ENCODE measurements around the gene UPK3A.

The UPK3A gene

GRCh38 chr22:45268167-45268957 lies 16.4 kb upstream of the UPK3A start:
- peak overlapping the region; percentile 45 for H3K4me3 ChIP-seq (ENCODE audit: low read depth, low read length)
- TF ChIP-seq CTCF (IDR thresholded peaks at IDR 0.05; ENCODE audit: low read depth, low read length) = no peak
- TF ChIP-seq POLR2A (IDR thresholded peaks at IDR 0.05; ENCODE audit: extremely low read depth, insufficient read length) = no peak
- TF ChIP-seq MAX (IDR thresholded peaks at IDR 0.05; ENCODE audit: low read depth, low read length) = no peak
- no peak for TF ChIP-seq MYC (IDR thresholded peaks at IDR 0.05; ENCODE audit: low read depth, low read length)
- DNase-seq (ENCODE audit: low read depth) = peak; percentile 34

- H3K4me3 ChIP-seq (ENCODE audit: low read depth, low read length) = peak overlapping the region; percentile 45
- peak; percentile 80 for DNase-seq (ENCODE audit: low read depth)
- TF ChIP-seq MAX (IDR thresholded peaks at IDR 0.05; ENCODE audit: low read depth, low read length) = no peak
- TF ChIP-seq POLR2A (IDR thresholded peaks at IDR 0.05; ENCODE audit: extremely low read depth, insufficient read length) = no peak
- TF ChIP-seq MYC (IDR thresholded peaks at IDR 0.05; ENCODE audit: low read depth, low read length) = no peak
- TF ChIP-seq CTCF (IDR thresholded peaks at IDR 0.05; ENCODE audit: low read depth, low read length) = peak; percentile 46
Measured at GRCh38 chr22:45268958-45269844, 15.5 kb upstream of the UPK3A start.

- peak; percentile 69 for DNase-seq (ENCODE audit: low read depth)
- H3K4me3 ChIP-seq (ENCODE audit: low read depth, low read length) = no peak overlapping the region
- TF ChIP-seq CTCF (IDR thresholded peaks at IDR 0.05; ENCODE audit: low read depth, low read length) (peak; percentile 12), POLR2A (IDR thresholded peaks at IDR 0.05; ENCODE audit: extremely low read depth, insufficient read length) (no peak), MYC (IDR thresholded peaks at IDR 0.05; ENCODE audit: low read depth, low read length) (peak; percentile 31; the same call in 1 of the 2 replicates), MAX (IDR thresholded peaks at IDR 0.05; ENCODE audit: low read depth, low read length) (peak; percentile 44)
Measured at GRCh38 chr22:45270095-45271020, 14.4 kb upstream of the UPK3A start.

GRCh38 chr22:45271667-45272201 lies 13.0 kb upstream of the UPK3A start:
- no peak overlapping the region for H3K4me3 ChIP-seq (ENCODE audit: low read depth, low read length)
- no peak for DNase-seq (ENCODE audit: low read depth)
- TF ChIP-seq MYC (IDR thresholded peaks at IDR 0.05; ENCODE audit: low read depth, low read length) = no peak
- no peak for TF ChIP-seq CTCF (IDR thresholded peaks at IDR 0.05; ENCODE audit: low read depth, low read length)
- no peak for TF ChIP-seq POLR2A (IDR thresholded peaks at IDR 0.05; ENCODE audit: extremely low read depth, insufficient read length)
- TF ChIP-seq MAX (IDR thresholded peaks at IDR 0.05; ENCODE audit: low read depth, low read length) = no peak

- TF ChIP-seq MAX (IDR thresholded peaks at IDR 0.05; ENCODE audit: low read depth, low read length) (no peak), CTCF (IDR thresholded peaks at IDR 0.05; ENCODE audit: low read depth, low read length) (no peak)
- DNase-seq (ENCODE audit: low read depth) = no peak
- H3K4me3 ChIP-seq (ENCODE audit: low read depth, low read length) = no peak overlapping the region
Measured at GRCh38 chr22:45272498-45272897, 12.3 kb upstream of the UPK3A start.

Measured in NB4 (cell line).